Esophagus squamous epithelium (tissue), 4 donors: ENCODE results near the gene COX8C.

Experiments
- POLR2A ChIP-seq, 4 donors: fragments of 450-650 bp; IDR thresholded peaks; one replicate each; pipeline ENCODE4 v1.6.1; 2017; ENCODE audit warnings: antibody characterized with exemption in 4 of 4, mild to moderate bottlenecking in 4 of 4, moderate library complexity in 3 of 4
- TF ChIP-seq, protein P1 (sequence below), 6 experiments: fragments of 450-650 bp in 4 of 6; fragments of 200-600 bp in 2 of 6; sonication (generic) in 2 of 6; IDR thresholded peaks; one replicate each; pipeline ENCODE4 v1.5.1; 2016 to 2019; ENCODE audit warnings: antibody characterized with exemption in 6 of 6, mild to moderate bottlenecking in 4 of 6, moderate library complexity in 4 of 6

DNA sequence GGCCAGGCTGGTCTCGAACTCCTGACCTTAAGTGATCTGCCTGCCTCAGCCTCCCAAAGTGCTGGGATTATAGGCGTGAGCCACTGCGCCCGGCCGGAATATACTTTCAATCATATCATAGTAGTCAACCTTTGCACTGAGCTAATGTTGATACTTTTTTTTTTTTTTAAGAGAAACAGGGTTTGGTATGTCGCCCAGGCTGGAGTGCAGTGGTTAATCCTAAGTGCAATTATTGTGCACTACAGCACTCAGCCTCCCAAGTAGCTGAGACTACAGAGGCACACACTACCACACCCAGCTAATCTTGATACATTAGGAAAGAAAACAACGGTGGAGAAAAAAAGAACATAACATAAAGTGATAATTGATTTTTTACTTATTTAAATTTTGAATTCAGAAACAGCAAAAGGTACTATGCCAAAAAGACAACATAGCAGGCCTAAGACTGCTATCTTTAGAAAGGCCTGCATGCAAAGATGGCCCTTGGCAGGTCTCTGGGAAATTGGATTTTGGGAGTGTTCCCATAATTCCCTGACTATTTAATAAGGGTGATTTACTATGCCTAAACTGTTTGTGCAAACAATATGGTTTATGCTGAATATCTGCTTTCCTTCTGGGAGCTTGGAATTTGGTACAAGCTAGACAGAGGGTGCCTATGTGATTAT is 29.6 kb upstream of the COX8C start:
- TF ChIP-seq POLR2A (IDR thresholded peaks at IDR 0.05), result no peak
- TF ChIP-seq, protein P1, sequence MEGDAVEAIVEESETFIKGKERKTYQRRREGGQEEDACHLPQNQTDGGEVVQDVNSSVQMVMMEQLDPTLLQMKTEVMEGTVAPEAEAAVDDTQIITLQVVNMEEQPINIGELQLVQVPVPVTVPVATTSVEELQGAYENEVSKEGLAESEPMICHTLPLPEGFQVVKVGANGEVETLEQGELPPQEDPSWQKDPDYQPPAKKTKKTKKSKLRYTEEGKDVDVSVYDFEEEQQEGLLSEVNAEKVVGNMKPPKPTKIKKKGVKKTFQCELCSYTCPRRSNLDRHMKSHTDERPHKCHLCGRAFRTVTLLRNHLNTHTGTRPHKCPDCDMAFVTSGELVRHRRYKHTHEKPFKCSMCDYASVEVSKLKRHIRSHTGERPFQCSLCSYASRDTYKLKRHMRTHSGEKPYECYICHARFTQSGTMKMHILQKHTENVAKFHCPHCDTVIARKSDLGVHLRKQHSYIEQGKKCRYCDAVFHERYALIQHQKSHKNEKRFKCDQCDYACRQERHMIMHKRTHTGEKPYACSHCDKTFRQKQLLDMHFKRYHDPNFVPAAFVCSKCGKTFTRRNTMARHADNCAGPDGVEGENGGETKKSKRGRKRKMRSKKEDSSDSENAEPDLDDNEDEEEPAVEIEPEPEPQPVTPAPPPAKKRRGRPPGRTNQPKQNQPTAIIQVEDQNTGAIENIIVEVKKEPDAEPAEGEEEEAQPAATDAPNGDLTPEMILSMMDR (IDR thresholded peaks at IDR 0.05), result no peak
